Fibroblast of skin of right biceps (primary cell): Measurements from ENCODE around the gene KIAA1614.

Experiments
- DNase-seq: peaks from one replicate; pipeline ENCODE4 v3.0.0-alpha.2; 2013

Gene KIAA1614

DNA sequence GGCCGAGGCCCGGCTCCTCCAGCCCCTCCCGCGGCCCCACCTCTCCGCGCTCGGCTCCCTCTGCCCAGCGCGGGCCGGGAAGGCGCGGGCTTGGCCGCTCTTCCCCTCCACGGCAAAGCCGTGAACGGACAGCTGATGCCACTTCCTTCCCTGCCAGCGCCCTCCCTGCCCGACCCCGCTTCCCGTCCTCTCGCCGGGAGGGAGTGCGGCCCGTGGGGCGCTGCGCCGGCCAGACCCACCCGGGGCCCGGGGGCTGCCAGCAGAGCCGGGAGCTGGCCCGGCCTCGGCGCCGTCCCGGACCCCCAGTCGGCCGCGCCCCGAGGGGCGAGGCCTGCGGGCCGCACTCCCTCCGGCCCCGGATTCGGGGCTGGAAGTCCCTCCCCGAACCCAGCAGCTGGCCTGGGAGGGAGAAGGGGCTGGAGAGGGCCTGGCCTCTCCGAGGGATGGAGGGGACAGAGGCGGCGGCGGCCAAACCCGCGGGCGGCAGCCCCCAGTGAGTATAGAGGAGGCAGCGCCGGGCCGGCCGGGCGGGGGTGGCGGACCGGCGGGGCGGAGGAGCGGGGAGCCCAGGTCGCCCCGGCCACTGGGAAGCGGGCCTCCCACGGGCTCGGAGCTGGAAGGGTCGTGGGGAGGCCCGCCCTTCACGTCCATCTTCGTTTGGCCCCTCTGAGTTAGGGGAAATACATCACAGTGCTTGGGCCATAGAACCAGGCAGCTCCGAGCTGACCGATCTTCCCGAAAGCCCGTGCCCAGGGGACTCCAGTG, at the start of gene KIAA1614:
Gene KIAA1614, plus strand, starts transcription at position 97 of the 765 bp plus-strand sequence. Its CDS starts 347 bp downstream, at position 444.
- peak; percentile 65 for DNase-seq

GRCh38 chr1:180863158-180863775, 49.4 kb upstream of the KIAA1614 start:
- DNase-seq = peak; percentile 59

DNA sequence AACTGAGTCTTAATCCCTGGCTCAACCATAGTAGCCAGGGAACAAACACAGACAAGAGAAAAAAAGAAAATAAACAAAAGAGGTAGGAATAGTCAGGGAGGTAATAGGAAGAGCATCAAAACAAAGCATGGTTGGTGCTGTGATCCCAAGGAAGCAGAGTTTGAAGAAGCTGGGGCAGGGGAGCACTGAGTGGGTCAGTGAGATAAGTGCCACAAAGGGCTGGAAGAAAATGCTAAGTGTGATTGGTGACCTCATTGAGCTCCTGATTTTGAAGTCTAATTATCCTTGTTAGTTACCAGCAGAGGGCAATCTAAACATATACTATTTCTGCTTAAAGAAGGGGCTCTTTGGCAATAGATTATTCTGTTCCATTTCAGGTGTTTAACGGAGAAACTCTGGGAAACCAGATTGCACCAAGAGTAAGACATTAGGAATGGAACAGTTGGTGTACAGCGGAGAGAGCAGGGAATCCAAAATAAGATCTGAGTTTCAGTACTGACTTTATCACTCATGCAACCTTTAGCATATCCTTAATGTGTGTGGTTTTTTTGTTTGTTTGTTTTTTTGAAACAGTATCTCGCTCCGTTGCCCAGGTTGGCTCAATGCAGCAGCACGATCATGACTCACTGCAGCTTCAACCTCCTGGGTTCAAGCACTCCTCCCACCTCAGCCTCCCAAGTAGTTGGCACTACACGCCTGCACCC, 30.7 kb upstream of the KIAA1614 start:
- DNase-seq = peak; percentile 48

- no peak for DNase-seq
Measured at GRCh38 chr1:180884588-180885300, 28.0 kb upstream of the KIAA1614 start.

DNA sequence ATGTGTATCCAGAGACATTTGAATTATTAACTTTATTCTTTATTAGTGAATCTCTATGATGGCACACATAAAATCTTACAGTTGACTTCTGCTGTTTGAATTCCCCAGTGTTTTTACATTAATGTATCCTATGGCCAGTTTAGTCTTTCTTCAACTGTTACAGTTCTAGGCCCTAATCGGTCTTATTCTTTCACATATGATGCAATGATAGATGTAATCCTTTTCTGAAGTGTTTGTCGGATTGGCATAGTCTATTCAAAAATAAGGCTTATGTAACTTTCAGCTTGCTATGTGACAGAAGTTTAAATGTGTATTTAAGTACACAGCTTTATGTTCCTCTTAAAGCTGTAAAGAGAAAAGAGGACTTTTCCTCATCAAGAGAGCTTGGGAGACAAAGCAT, 26.4 kb upstream of the KIAA1614 start:
- DNase-seq = no peak

GRCh38 chr1:180887841-180888240, 24.9 kb upstream of the KIAA1614 start:
- no peak for DNase-seq

DNA sequence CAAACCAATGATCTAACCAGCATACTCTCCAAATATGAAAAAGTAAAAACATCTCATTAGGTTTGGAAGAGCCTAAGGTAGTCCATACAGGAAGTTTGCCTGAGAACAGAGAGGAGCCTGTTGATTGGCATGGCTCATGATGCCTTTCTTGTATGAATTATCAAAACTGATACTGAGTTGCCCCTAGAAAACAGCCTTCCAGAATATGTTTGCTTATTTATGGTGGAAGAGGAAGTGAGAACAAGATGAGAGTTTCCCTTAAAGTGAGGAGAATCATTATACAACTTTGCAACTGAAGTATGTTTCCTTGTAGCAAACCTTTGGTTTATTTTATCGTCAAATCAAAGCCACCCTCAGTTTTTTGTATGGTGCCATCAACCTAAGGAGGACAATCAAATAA, 23.8 kb upstream of the KIAA1614 start:
- no peak for DNase-seq

DNA sequence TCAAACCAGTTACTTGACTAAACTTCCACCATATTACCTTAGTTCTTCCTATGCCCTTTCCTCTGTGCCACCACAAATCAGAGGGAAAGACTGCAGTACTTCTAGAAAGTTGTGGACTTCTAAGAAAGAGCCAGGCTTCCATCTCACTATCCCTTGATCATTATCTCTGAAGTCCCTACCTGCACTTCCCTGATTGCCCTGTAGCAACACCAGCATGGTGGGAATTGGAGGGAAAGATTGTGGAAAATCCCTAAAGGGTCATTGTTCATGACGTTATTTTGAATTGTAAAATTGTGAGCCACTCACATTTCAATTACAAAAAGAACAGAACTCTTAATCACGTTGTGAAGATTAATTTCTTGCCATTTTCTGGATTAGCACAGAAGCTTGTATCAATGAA, 23.4 kb upstream of the KIAA1614 start:
- no peak for DNase-seq

- DNase-seq = no peak
Measured at GRCh38 chr1:180892272-180892671, 20.4 kb upstream of the KIAA1614 start.

- DNase-seq = no peak
Measured at GRCh38 chr1:180892675-180893074, 20.0 kb upstream of the KIAA1614 start.

DNA sequence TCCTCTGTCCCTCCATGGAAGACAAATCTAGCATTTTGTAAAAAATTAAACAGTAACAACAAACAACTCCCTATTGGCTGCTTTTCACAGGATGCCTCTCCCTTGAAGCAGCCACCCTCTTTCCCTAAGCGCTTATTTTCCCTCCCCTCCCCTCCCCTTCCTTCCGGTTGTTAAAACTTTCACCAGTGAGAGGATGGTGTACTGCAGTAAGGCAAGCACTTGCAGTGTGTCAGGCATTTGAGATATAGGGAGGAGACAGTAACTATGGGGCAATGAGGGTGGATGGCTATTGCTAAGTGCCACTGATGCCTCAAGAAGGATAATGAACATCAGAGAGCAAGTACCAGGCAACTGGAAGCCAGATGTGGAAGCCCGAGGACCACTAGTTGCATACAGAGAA, 19.1 kb upstream of the KIAA1614 start:
- no peak for DNase-seq

DNA sequence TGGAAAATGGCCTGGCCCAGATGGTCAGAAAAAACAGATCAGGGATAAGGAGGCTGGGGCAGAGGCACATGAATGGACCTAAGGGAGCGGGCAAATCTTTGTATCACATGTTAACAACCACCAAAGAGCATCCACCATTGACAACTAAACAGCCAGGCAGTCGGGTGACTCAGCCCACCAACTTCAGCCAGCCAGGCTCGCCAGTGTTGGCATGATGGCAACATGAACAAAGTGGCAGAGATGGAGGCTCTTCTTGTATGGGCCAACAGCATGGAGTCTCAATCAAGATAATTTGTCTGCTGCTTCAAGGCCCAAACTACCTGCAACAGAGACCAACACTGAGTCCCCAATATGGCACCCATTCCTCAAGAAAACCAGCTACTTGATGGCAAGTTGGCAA, 16.5 kb upstream of the KIAA1614 start:
- DNase-seq = no peak

- DNase-seq = peak; percentile 31
Measured at GRCh38 chr1:180898441-180899219, 14.1 kb upstream of the KIAA1614 start.

GRCh38 chr1:180899262-180899661, 13.4 kb upstream of the KIAA1614 start:
- DNase-seq = peak; percentile 31

DNA sequence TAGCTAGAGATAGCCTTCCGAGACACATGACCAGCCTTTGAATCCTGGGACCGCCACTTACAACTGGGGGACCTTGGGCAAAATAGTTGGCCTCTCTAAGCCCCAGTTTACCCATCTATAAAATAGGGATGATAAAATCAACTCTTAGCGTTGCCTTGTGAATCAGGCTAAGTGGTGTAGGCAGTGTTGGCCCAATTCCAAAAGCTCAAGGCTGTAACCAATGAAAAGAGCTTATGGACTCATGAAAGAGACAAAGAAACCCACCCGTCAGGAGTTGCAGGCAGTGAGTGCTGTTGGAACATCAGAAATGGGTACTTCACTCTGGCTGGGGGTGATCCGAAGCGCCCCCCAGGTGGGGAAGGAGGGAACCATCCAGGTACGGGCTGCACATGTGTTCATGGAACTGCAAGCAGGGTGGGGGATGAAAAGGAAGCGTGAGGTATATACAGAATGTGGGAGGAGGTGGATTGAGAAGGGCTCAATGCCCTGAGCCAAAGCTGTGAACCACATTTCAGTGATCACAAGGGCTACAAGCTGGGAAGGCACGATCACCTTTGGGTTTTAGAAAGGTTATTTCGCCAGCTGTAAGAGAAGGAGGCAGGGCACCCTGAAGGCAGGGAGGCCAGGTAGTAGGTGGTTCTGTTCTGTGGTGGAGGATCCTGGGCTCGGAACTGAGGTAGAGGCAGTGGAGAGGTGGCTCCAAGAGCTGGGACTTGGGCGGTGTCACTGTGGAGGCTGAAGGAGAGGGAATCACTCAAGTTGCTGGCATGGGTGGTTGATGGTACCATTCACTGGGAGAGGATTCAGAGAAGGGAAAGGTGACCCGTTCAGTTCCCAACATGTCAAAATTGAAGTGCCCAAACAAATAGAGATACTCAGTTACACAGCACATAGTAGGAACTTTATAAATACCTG, 11.4 kb upstream of the KIAA1614 start:
- no peak for DNase-seq

DNA sequence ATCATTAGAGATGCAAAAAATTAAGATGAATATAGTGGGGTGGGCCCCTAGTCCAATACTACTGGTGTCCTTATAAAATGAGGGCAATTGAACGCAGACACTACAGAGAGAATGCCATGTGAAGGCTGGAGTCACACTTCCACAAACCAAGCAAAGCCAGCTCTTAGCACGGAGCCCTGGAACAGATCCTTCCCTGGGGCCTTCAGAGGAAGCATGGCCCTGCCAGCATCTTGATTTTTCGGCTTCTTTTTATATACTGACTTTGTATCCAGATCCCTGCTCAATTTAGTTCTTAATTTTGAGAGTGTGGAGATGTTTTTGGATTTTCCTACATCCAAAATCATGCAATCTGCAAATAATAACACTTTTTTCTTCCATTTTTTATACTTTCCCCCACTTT, 10.2 kb upstream of the KIAA1614 start:
- DNase-seq = no peak

DNA sequence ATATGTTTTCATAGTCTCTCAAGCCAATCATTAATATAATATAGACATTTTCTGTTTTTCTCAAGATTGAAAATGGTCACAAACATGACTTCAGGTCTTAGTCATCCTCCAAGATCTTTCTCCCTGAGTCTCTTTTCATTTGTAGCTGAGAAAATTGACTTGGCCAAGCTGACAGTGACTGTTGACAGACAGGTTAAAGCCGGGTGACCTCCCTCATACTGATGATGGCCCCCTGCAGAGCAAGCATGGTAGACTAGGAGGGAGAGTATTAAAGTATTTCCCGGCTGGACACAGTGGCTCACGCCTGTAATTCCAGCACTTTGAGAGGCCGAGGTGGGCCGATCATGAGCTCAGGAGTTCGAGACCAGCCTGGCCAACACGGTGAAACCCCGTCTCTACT, 6.8 kb upstream of the KIAA1614 start:
- DNase-seq = no peak

- DNase-seq = no peak
Measured at GRCh38 chr1:180906511-180906910, 6.2 kb upstream of the KIAA1614 start.

DNA sequence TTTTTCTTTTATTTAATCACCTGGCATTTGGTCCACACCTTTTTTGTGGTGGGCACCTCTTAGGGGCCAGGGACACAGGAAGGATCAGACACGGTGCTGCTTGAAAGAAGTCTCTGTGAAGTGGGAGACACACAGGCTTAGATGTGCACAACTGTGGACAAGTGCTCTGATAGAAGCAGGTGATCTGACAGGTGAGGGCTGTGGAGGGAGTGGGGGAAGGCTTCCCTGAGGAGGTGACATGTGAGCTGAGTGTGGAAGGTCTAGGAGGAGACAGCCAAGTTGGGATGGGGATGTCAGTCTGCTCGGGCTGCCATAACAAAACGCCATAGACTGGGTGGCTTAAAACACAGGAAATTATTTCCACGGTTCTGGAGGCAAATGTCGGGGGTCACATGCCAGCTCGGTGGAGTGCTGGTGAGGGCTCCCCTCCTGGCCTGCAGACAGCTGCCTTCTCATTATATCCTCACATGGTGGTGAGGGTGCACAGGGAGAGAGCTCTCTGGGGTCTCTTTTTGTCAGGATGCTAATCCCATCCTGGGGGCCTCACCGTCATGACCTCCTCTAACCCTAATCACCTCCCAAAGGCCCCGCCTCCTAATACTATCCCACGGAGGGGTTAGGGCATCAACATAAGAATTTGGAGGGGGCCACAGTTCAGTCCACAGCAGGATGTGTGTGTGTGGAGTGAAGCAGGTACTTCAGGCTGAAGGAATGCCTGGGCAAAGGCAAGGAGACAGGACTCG, 5.2 kb upstream of the KIAA1614 start:
- DNase-seq = no peak

DNA sequence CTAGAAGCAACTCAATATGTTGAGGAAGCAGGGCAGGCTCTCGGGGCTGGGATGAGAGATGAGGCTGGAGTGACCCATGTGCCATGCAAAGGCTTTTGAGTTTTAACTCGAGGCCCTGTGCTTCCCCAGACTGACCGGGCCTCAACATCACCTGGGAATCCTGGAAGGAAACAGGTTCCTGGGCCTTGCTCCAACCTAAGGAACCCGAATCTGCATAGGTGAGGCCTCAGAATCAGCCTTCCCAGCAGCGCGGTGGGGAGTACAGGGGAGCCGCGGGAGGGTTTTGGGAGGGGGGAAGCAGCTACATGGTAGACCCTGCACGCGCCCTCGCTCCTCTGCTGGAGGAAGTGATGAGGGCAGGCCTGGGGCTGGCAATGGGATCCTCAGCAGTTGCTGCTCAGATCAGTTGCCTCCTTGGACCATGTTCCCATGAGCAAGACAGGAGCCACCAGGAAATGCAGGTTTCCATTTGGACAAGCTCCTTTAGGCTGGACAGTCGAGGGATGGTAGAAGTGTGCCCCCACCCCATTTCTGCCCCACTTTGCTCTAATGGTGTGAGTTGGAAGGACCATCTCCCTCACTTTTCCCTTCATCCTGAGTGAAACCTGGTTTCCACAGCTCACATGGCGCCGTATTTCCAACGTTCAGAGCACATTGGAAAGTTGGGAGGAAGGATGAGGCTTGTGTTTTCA, 4.5 kb upstream of the KIAA1614 start:
- DNase-seq = no peak
